CD4-positive, alpha-beta T cell (primary cell): ENCODE results near the gene CERS4. TPM values are rescaled to one million over a fixed set of nuclear protein-coding genes. Genes with fewer than 3 reads are reported as not detected.

Source experiments
- ATAC-seq: fragments of 200-7000 bp; cut with Tn5 transposase; one replicate; pipeline ENCODE4 v1.10.0; 2022; ENCODE audit warnings: mild to moderate bottlenecking; ENCODE audit not compliant: poor library complexity
- CTCF ChIA-PET: fragments of 350-600 bp; sonication (Branson Sonifier 250); formaldehyde crosslinking; loops from one replicate; lab custom pipeline; 2021; ENCODE audit warnings: antibody characterized with exemption, inconsistent platforms; lab: Charles Lee
- POLR2A ChIA-PET: fragments of 350-600 bp; sonication (Branson Sonifier 250); formaldehyde crosslinking; loops from one replicate; lab custom pipeline; 2021; ENCODE audit warnings: antibody characterized with exemption, inconsistent platforms; lab: Charles Lee
- DNase-seq, 14 experiments: peaks; one replicate each; pipeline ENCODE4 v3.0.0-alpha.2; 2013 to 2020; ENCODE audit warnings: mixed read lengths in 2 of 14
- H3K27ac ChIP-seq, 2 donors: one replicate each; pipeline versions ENCODE4 v1.5.1 to v1.7.0; 2013; ENCODE audit warnings: low read length in 2 of 2, low read depth in 1 of 2, mild to moderate bottlenecking in 1 of 2
- H3K27me3 ChIP-seq, 2 experiments: 1 replicate in 1 of 2; 2 replicates in 1 of 2; pipeline versions ENCODE4 v1.6.1 to v1.7.0; 2013; ENCODE audit warnings: low read length in 2 of 2, control low read depth in 1 of 2, mild to moderate bottlenecking in 1 of 2, moderate library complexity in 1 of 2; ENCODE audit not compliant: insufficient read depth in 2 of 2, control insufficient read depth in 1 of 2
- H3K36me3 ChIP-seq: one replicate; pipeline ENCODE4 v1.6.1; 2013; ENCODE audit warnings: low read length, control low read depth; ENCODE audit not compliant: insufficient read depth
- H3K4me1 ChIP-seq: one replicate; pipeline ENCODE4 v1.6.1; 2013; ENCODE audit warnings: low read length, control low read depth; ENCODE audit not compliant: insufficient read depth
- H3K4me3 ChIP-seq: one replicate; pipeline ENCODE4 v1.5.1; 2013; ENCODE audit warnings: mild to moderate bottlenecking, low read length, moderate library complexity
- H3K9me3 ChIP-seq, 2 experiments: 1 replicate in 1 of 2; 2 replicates in 1 of 2; pipeline versions ENCODE4 v1.6.1 to v1.7.0; 2013; ENCODE audit warnings: low read length in 2 of 2, mild to moderate bottlenecking in 2 of 2, control low read depth in 1 of 2, moderate library complexity in 1 of 2; ENCODE audit not compliant: control insufficient read depth in 1 of 2, insufficient read depth in 1 of 2
- H3K27ac Mint-ChIP-seq: one replicate; pipeline ENCODE4 v1.8.0; 2020; ENCODE audit warnings: mixed read lengths
- H3K27me3 Mint-ChIP-seq: one replicate; pipeline ENCODE4 v1.8.0; 2021; ENCODE audit warnings: mixed read lengths
- H3K36me3 Mint-ChIP-seq: one replicate; pipeline ENCODE4 v1.8.0; 2021; ENCODE audit warnings: low read depth, mixed read lengths
- H3K4me1 Mint-ChIP-seq: one replicate; pipeline ENCODE4 v1.8.0; 2021; ENCODE audit warnings: low read depth, mixed read lengths
- H3K4me3 Mint-ChIP-seq: one replicate; pipeline ENCODE4 v1.8.0; 2020; ENCODE audit warnings: mild to moderate bottlenecking, mixed read lengths
- H3K9me3 Mint-ChIP-seq: one replicate; pipeline ENCODE4 v1.8.0; 2020; ENCODE audit warnings: mixed read lengths
- CTCF ChIP-seq: fragments of 200-600 bp; IDR thresholded peaks from one replicate; pipeline ENCODE4 v1.8.0; 2022; ENCODE audit warnings: antibody characterized with exemption, mild to moderate bottlenecking
- intact Hi-C, 2 experiments: fragments of 100-400 bp; cut with DNase I in 1 of 2; cut with micrococcal nuclease in 1 of 2; formaldehyde crosslinking; loops; one replicate each; pipeline versions ENCODE4 v1.15.1 to v1.9.0; 2023 to 2025; cut with DNase I, micrococcal nuclease
- total RNA-seq, 174 experiments: library from RNA in 2 of 174; stranded (reverse) in 2 of 174; gene quantifications; one replicate each; pipeline ENCODE4 v1.2.3 and lab custom pipeline; 2021 to 2026

CERS4 gene
- total RNA-seq, 2 experiments from 2014 or later: 8.7 to 12.3 TPM

- Mint-ChIP-seq H3K9me3 (no peaks in the 10 kb centered on the region), H3K4me1 (peaks cover 27% of the 10 kb centered on the region), H3K36me3 (peaks cover 24% of the 10 kb centered on the region), H3K27me3 (no peaks in the 10 kb centered on the region), H3K4me3 (no peak overlapping the region), H3K27ac (peak overlapping the region; percentile 20)
- H3K36me3 ChIP-seq: peaks cover 14% of the 10 kb centered on the region
- no peak for TF ChIP-seq CTCF
- no peak for ATAC-seq
- H3K4me1 ChIP-seq: peaks cover 39% of the 10 kb centered on the region
- ChIA-PET CTCF (no interaction called here), POLR2A (no interaction called here)
- intact Hi-C loops: loop anchor here in 1 of 2 experiments (5.0 kb wide), 2 partner anchors 37 to 93 kb away; partner anchors contain the start of gene CD320
- no peak overlapping the region for H3K27ac ChIP-seq
- no peak overlapping the region for H3K4me3 ChIP-seq
- no peaks in the 10 kb centered on the region for H3K9me3 ChIP-seq
- DNase-seq: no peak
- no peaks in the 10 kb centered on the region for H3K27me3 ChIP-seq
These were observed 4.9 kb downstream of the CERS4 start for GRCh38 chr19:8213827-8214672.

- TF ChIP-seq CTCF: no peak
- Mint-ChIP-seq H3K36me3 (peaks cover 24% of the 10 kb centered on the region), H3K27me3 (no peaks in the 10 kb centered on the region), H3K27ac (no peak overlapping the region), H3K4me3 (no peak overlapping the region), H3K4me1 (peaks cover 26% of the 10 kb centered on the region), H3K9me3 (no peaks in the 10 kb centered on the region)
- Histone ChIP-seq H3K4me3 (no peak overlapping the region), H3K4me1 (peaks cover 36% of the 10 kb centered on the region), H3K27me3 (no peaks in the 10 kb centered on the region), H3K36me3 (peaks cover 14% of the 10 kb centered on the region), H3K27ac (no peak overlapping the region), H3K9me3 (no peaks in the 10 kb centered on the region)
- DNase-seq (no peak), ATAC-seq (no peak)
- ChIA-PET CTCF (no interaction called here), POLR2A (no interaction called here)
- intact Hi-C loops: loop anchor here in 1 of 2 experiments (5.0 kb wide), 2 partner anchors 38 to 92 kb away; partner anchors contain the start of gene CD320
These were observed 5.6 kb downstream of the CERS4 start for GRCh38 chr19:8214802-8215201.

GRCh38 chr19:8215783-8216182 lies 6.6 kb downstream of the CERS4 start:
- Histone ChIP-seq H3K4me1 (peaks cover 26% of the 10 kb centered on the region), H3K27ac (no peak overlapping the region), H3K36me3 (peaks cover 14% of the 10 kb centered on the region), H3K4me3 (no peak overlapping the region), H3K27me3 (no peaks in the 10 kb centered on the region), H3K9me3 (no peaks in the 10 kb centered on the region)
- Mint-ChIP-seq H3K27me3 (no peaks in the 10 kb centered on the region), H3K4me3 (peak overlapping the region; percentile 11), H3K4me1 (peaks cover 18% of the 10 kb centered on the region), H3K9me3 (no peaks in the 10 kb centered on the region), H3K27ac (no peak overlapping the region), H3K36me3 (peaks cover 24% of the 10 kb centered on the region)
- ChIA-PET POLR2A (no interaction called here), CTCF (no interaction called here)
- ATAC-seq (no peak), DNase-seq (no peak)
- no peak for TF ChIP-seq CTCF
- intact Hi-C loops: no loop called here
